ENCODE measurements around the gene SH3PXD2A.
A peak's percentile ranks its signal among the peaks of the same experiment; 100 is the strongest.

Gene SH3PXD2A

GRCh38 chr10:103552856-103553742 lies 302.3 kb downstream of the SH3PXD2A start:
- no peak for DNase-seq

GRCh38 chr10:103551619-103552602 lies 303.5 kb downstream of the SH3PXD2A start:
- peak; percentile 23 for DNase-seq

GRCh38 chr10:103550229-103550628 lies 305.1 kb downstream of the SH3PXD2A start:
- DNase-seq: no peak

- DNase-seq: no peak
Observed at GRCh38 chr10:103549349-103549685, 306.1 kb downstream of the SH3PXD2A start.

- DNase-seq: no peak
Observed at GRCh38 chr10:103548581-103549348, 306.6 kb downstream of the SH3PXD2A start.

- no peak for DNase-seq
Observed at GRCh38 chr10:103548006-103548405, 307.4 kb downstream of the SH3PXD2A start.

- no peak for DNase-seq
Observed at GRCh38 chr10:103547391-103547946, 307.9 kb downstream of the SH3PXD2A start.

- DNase-seq: no peak
Observed at GRCh38 chr10:103546401-103546800, 309.0 kb downstream of the SH3PXD2A start.

- no peak for DNase-seq
Observed at GRCh38 chr10:103545771-103546281, 309.6 kb downstream of the SH3PXD2A start.

GRCh38 chr10:103545366-103545765 lies 310.0 kb downstream of the SH3PXD2A start:
- no peak for DNase-seq

- no peak for DNase-seq
Observed at GRCh38 chr10:103544657-103545310, 310.6 kb downstream of the SH3PXD2A start.

All from CD4-positive, alpha-beta T cell treated with Interleukin-17A for 1 hour (primary cell).